Thyroid gland (tissue), 4 donors: Measurements from ENCODE around the gene SMARCAD1. TPM values are rescaled to one million over a fixed set of nuclear protein-coding genes. Genes with fewer than 3 reads are reported as not detected.
"Not testable (repeated sequence)": the region's sequence is repeated elsewhere in the genome, so short reads cannot be mapped to it uniquely, and the experiment has no call there.

Experiments
- DNase-seq, 2 donors: peaks; one replicate each; pipeline ENCODE4 v3.0.0-alpha.2; 2019
- H3K27ac ChIP-seq, 3 donors: fragments of 200-600 bp; sonication (generic); 1 replicate in 2 of 3; 2 replicates in 1 of 3; pipeline ENCODE4 v1.5.1; 2016 to 2019; ENCODE audit warnings: mild to moderate bottlenecking in 1 of 3, moderate library complexity in 1 of 3
- H3K27me3 ChIP-seq: fragments of 200-600 bp; sonication (generic); one replicate; pipeline ENCODE4 v1.5.1; 2019
- H3K36me3 ChIP-seq, 2 donors: fragments of 200-600 bp; sonication (generic); one replicate each; pipeline ENCODE4 v1.5.1; 2016 to 2019
- H3K4me1 ChIP-seq, 2 donors: fragments of 200-600 bp; sonication (generic); one replicate each; pipeline ENCODE4 v1.5.1; 2017 to 2019
- H3K4me3 ChIP-seq, 3 donors: fragments of 200-600 bp; sonication (generic); replicated peaks in 1 of 3; 1 replicate in 2 of 3; 2 replicates in 1 of 3; pipeline ENCODE4 v1.5.1; 2016; ENCODE audit warnings: mild to moderate bottlenecking in 1 of 3
- H3K9me3 ChIP-seq: fragments of 200-600 bp; sonication (generic); one replicate; pipeline ENCODE4 v1.5.1; 2017
- CTCF ChIP-seq, 6 experiments: fragments of 200-600 bp in 3 of 6; fragments of 450-650 bp in 3 of 6; sonication (generic) in 3 of 6; IDR thresholded peaks; one replicate each; pipeline ENCODE4 v1.5.1; 2016 to 2019; ENCODE audit warnings: antibody characterized with exemption in 6 of 6, mild to moderate bottlenecking in 2 of 6, inconsistent platforms in 1 of 6, moderate library complexity in 1 of 6
- POLR2A ChIP-seq, 2 donors: fragments of 450-650 bp; IDR thresholded peaks; one replicate each; pipeline ENCODE4 v1.6.1; 2017; ENCODE audit warnings: antibody characterized with exemption in 2 of 2, mild to moderate bottlenecking in 2 of 2, moderate library complexity in 1 of 2
- WGBS, 2 donors: methylation state at CpG; one replicate each; pipeline ENCODE4 v1.1.5; 2017; 5-methylcytosine and 5-hydroxymethylcytosine counted together
- intact Hi-C: fragments of 100-400 bp; cut with DNase I; formaldehyde crosslinking; loops from one replicate; pipeline ENCODE4 v1.15.1; 2023
- total RNA-seq, 4 donors: library from RNA; depleted of rRNA; stranded (reverse); fragments of >200 nt; gene quantifications; one replicate each; pipeline ENCODE4 v1.2.3, GENCODE V29; 2016

SMARCAD1 gene
- total RNA-seq, 4 donors from 2014 or later, result 35.1 to 46.5 (median 40.2) TPM

DNA sequence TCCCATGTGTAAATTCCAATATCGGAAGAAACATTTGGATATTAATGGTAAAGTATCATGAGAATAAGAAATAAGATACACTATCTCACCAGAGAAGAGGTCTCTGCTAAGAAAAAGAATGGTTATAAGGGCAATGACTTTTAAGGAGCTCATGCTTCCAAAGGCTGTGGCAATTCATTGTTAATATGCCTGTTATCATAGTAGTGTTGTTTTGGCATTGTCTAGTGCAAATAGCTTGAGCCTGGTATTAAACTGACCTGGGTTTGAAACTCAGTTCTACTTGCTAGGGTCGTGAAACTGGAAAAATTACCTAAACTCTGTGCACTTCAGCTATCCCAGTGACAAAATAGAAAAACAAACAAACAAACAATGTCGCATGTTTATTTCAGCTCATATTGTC is 126.2 kb downstream of the SMARCAD1 start:
- Histone ChIP-seq H3K4me1 (no peaks in the 10 kb centered on the region), H3K9me3 (no peaks in the 10 kb centered on the region), H3K27ac (no peak overlapping the region), H3K36me3 (no peaks in the 10 kb centered on the region), H3K4me3 (no peak overlapping the region), H3K27me3 (no peaks in the 10 kb centered on the region)
- intact Hi-C loops, result no loop called here
- no peak for TF ChIP-seq CTCF (IDR thresholded peaks at IDR 0.05)
- no peak for TF ChIP-seq POLR2A (IDR thresholded peaks at IDR 0.05)
- 78% methylated on average over 3 of the region's 3 CpGs for WGBS, 2 donors
- DNase-seq, result no peak

DNA sequence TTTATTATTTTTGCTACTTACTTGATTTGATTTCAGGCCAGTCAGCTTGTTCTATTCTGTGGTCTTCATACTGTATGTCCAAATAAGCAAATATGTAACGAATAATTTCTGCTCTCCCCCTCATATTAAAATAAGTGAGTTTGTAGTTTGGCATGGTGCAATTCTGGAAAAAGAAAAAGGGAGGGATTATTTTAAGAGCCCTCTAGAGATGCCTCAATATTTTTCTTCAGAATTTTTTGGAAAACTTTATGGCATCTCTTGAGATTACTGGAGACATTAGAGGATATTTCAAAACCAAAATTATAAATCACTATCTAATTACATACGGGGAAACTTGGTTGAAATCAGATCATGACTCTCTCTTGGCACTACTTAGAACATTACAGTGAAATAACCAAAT is 126.8 kb downstream of the SMARCAD1 start:
- no peak for TF ChIP-seq POLR2A (IDR thresholded peaks at IDR 0.05)
- TF ChIP-seq CTCF (IDR thresholded peaks at IDR 0.05), result no peak
- Histone ChIP-seq H3K27me3 (no peaks in the 10 kb centered on the region), H3K27ac (no peak overlapping the region), H3K36me3 (no peaks in the 10 kb centered on the region), H3K4me1 (no peaks in the 10 kb centered on the region), H3K9me3 (no peaks in the 10 kb centered on the region), H3K4me3 (no peak overlapping the region)
- intact Hi-C loops, result no loop called here
- no peak for DNase-seq
- WGBS, 2 donors, result 79 to 84% methylated on average over 2 of the region's 2 CpGs

DNA sequence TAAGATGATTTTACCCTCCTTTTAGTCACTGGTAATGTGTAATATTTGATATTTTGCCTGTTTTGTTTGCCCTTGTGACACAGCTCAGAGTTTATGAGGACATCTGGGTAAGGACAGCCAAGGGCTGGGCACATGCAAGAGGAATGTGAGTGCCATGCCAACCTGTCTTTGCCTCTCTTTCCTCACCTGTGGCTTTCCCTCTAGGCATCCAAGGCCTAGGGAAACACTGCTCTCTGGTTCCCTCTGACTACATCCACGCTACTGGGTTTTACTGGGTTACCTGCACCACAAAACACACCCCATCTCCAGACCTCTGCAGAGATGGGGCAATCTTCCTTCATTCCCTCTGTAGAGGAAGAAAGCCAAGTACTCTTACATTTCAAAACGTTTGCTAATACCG is 127.3 kb downstream of the SMARCAD1 start:
- intact Hi-C loops, result no loop called here

GRCh38 chr4:94336303-94336702 is 128.6 kb downstream of the SMARCAD1 start:
- TF ChIP-seq POLR2A (IDR thresholded peaks at IDR 0.05), result no peak
- TF ChIP-seq CTCF (IDR thresholded peaks at IDR 0.05), result no peak
- DNase-seq, result no peak
- H3K4me1 ChIP-seq, result no peaks in the 10 kb centered on the region
- no peak overlapping the region for H3K27ac ChIP-seq
- no peaks in the 10 kb centered on the region for H3K9me3 ChIP-seq
- WGBS, 2 donors, result 82 to 87% methylated on average over 3 of the region's 3 CpGs
- H3K27me3 ChIP-seq, result no peaks in the 10 kb centered on the region
- intact Hi-C loops, result no loop called here
- H3K4me3 ChIP-seq, result no peak overlapping the region
- no peaks in the 10 kb centered on the region for H3K36me3 ChIP-seq

More for the DNA sequence above, 127.3 kb downstream of the SMARCAD1 start:
- H3K27me3 ChIP-seq, result no peaks in the 10 kb centered on the region
- WGBS, 2 donors, result 71 to 78% methylated on average over 3 of the region's 3 CpGs
- no peaks in the 10 kb centered on the region for H3K36me3 ChIP-seq
- no peak for DNase-seq
- H3K4me1 ChIP-seq, result no peaks in the 10 kb centered on the region
- TF ChIP-seq POLR2A (IDR thresholded peaks at IDR 0.05) (no peak), CTCF (IDR thresholded peaks at IDR 0.05) (no peak)
- H3K9me3 ChIP-seq, result no peaks in the 10 kb centered on the region
- no peak overlapping the region for H3K27ac ChIP-seq
- no peak overlapping the region for H3K4me3 ChIP-seq

DNA sequence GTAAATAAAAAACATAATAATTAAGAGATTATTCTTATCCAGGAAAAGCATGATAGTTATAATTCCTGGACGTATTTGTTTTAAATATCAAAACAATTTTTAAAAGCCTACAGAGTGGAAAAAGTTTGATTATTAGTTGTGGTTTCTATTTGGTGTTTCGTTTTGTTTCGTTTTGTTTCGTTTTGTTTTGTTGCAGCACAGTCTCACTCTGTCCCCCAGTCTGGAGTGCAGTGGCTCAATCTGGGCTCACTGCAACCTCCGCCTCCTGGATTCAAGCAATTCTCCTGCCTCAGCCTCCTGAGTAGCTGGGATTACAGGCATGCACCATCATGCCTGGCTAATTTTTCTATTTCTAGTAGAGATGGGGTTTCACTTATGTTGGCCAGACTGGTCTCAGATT is 129.1 kb downstream of the SMARCAD1 start:
- H3K4me1 ChIP-seq, H3K9me3 ChIP-seq, H3K27me3 ChIP-seq, H3K4me3 ChIP-seq, DNase-seq, H3K27ac ChIP-seq, intact Hi-C loops, H3K36me3 ChIP-seq: not testable (repeated sequence)
- 80 to 89% methylated on average over 5 of the region's 5 CpGs for WGBS, 2 donors
